Non-pigmented ciliary epithelial cell (primary cell): ENCODE data around the gene TVP23A.
"Not testable (repeated sequence)": the region's sequence is repeated elsewhere in the genome, so short reads cannot be mapped to it uniquely, and the experiment has no call there.

ENCODE experiments used
- DNase-seq: peaks from one replicate; pipeline ENCODE4 v3.0.0-alpha.2; 2010; ENCODE audit warnings: low read depth

TVP23A gene

DNA sequence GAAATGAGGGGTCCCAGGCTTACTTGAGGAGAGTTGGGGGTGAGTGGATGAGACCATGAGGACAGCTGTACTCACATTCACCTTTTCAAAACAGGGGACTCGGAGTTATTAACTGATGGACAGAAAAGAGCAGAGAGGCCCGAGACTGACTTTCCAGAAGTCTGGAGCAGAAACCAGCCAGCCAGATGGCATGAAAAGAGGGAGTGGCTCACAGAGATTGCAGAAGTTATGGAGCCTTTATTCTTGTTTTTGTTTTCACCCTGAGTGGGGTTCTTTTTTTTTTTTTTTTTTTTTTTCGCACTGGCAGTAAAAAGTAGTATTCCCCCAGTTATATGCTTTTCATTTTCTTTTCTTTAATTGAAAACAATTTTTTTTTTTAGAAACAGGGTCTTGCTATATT, 18.9 kb downstream of the TVP23A start:
- DNase-seq, result no peak

DNA sequence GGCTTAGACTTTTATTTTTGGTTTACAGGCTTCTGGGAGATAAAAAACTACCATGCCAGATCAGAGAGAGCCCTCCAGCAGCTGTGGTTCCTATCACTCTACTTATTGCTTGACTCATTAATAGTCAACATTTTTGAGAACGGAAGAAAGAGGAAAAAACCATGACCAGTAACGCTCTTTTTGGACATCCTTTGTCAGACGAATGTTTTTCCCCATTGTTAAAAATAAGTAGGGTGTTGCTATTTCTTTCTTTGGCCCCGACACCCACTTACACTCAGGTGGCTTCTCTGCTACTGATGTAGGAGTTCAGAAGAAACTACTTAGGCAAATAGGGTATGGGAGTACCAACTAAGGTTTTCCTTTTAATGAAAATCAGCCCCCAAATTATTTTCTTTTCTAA, 27.5 kb downstream of the TVP23A start:
- DNase-seq, result no peak

DNA sequence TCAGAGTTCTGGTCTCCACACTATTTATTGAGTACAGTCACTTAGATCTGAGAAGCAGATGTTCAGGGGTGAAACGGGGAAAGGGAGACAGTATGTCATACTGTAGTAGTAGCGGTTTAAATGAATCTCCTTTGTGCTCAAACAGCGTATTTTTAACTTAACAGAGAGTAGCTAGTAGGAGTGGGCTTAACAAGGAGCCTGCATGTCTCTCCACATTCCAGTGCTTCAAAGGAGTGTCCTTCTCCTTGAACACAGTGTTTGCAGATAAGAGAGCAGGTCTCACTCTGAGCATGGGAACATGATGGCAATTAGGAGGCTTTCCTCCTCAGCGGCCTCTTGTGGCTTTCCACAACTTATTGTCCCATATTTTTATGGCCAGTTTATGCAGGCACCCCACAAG, 30.0 kb downstream of the TVP23A start:
- not testable (repeated sequence) for DNase-seq

DNA sequence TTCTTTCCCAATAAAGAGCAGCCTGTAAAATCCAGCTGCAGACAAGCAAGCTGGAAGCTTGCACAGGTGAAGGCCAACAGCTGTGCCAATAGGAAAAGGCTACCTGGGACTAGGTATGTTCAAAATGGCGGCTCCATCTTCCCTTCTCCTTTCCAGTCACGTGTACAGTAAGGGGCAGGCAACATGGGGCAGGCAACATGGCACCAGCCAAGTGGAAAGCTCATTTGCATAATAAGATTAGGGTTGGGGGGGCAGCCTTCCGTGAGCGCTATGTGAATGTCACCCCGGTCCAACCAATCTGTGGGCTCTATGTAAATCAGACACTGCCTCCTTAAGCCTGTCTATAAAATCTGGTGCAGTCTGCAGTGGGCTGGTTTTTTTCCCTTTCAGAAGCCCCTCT, 31.3 kb downstream of the TVP23A start:
- DNase-seq, result no peak

DNA sequence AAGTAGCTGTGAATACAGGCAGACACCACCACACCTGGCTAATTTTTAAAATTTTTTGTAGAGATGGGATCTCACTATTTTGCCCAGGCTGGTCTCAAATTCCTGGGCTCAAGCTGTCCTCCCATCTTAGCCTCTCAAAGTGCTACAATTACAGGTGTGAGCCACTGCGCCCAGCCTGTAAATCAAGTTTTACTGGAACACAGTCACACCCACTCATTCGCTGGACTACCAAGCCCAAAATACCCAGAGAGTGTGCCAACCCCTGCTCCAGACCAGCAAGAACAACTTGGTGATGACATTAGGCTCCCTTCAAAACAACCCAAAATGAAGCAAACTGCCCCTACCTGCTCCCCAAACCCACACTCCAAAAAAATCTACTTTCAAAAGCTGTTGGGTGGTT, 36.0 kb downstream of the TVP23A start:
- DNase-seq, result no peak

DNA sequence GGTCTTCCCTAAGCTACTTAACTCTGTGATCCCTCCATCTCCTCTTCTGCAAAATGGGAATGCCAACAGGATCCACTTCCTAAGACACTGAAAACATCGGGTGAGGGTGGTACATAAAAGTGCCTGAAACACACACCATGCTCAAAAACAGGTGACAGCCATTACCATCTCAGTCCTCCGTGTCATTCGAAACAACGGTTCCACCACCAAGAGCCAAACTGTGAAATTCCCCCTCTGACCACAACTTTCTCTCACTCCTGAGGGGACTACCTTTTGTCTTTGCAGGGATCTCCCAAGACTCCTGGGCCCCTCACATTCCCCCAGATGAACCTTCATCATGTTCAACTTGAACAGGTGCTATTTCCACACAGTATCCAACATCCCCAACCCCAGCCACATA, 38.0 kb downstream of the TVP23A start:
- DNase-seq, result no peak

DNA sequence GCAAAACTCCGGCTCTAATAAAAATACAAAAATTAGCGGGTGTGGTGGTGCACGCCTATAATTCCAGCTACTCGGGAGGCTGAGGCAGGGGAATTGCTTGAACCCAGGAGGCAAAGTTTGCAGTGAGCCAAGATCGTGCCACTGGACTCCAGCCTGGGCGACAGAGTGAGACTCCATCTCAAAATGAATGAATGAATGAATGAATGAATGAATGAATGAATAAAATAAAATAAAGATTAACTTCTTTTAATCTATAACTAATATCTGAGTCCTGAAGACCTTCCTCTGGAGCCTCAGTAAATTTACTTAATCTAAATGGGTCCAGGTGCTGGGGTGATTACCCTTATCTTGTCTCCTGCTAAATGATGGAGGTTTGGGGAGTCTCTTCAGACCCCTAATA, 38.7 kb downstream of the TVP23A start:
- not testable (repeated sequence) for DNase-seq

DNA sequence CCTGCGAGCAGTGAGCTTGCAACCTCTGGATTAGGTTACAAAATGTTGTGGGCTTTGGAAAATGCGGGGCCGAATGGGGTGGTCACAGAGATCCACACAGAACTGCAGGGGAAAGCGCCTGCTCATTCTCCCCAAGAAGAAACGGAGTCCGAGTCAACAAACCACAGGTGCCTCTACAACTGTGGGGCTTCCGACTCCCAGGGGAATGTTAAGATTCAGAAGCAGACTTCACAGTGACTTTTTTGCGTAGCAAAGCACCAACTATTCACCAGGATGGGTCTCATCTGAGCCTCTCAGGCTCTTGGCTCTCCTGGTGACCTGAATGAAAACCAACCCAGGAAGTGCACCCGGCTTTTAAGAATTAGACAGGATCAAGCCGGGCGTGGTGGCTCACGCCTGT, 41.2 kb downstream of the TVP23A start:
- DNase-seq, result no peak

DNA sequence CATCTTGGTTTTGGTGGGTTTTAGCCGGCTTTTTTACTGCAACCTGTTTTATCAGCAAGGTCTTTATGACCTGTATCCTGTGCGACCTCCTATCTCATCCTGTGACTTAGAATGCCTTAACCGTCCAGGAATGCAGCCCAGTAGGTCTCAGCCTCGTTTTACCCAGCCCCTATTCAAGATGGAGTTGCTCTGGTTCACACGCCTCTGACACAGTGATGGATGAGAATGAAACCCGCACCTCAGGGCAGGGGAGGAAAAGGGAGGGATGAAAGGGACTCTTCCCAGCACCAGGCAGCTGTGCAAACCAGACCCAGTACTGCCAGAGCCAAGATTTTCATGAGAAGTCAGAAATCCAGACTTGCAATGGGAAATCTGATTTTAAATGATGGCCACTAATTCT, 41.7 kb downstream of the TVP23A start:
- not testable (repeated sequence) for DNase-seq

DNA sequence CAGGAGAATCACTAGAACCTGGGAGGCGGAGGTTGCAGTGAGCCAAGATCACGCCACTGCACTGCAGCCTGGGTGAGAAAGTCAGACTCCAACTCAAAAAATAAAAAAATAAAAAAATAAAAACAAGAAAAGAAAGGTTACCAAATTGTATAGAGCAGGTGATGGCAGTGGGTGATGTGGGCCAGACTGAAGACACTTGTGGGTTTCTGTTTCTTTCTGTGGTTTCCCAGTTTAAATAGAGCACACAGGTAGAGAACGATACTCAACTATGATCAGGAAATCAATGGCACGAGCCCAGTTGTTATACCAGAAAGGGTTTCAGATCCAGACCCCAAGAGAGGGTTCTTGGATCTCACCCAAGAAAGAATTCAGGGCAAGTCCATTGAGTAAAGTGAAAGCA, 42.3 kb downstream of the TVP23A start:
- no peak for DNase-seq

DNA sequence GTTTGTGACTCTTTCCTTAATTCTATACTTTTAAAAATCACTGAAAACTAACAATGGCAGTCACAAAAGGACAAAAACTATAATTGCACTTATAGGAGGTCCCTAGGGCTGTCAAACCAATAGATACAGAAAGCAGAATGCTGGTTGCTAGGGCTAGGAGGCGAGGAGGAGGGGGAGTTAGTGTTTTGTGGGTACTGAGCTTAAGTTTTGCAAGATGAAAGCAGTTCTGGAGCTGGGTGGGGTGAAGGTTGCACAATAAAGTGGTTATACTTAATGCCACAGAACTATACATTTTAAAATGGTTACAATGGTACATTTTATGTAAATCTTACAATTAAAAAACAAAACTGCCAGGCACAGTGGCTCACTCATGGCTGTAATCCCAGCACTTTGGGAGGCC, 47.7 kb downstream of the TVP23A start:
- DNase-seq, result no peak

DNA sequence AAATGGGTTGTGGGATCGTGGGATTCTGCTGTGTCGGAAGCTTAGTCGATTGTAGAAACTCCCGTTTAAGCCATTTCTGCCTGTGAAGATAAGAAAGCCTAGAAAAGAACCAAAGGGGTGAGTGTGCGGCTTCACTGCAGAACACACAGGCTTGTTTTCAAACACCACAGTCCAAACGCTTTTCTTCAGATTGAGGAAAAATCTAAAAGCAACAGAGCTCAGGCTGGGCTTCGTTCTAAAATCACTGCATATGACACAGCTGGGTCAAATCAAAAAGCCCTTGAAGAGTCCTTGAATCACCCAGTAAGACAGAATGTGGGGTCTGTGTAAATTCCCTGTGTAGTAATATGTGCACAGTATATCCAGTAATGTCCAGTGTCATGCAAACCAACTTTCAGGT, 49.2 kb downstream of the TVP23A start:
- DNase-seq, result no peak

DNA sequence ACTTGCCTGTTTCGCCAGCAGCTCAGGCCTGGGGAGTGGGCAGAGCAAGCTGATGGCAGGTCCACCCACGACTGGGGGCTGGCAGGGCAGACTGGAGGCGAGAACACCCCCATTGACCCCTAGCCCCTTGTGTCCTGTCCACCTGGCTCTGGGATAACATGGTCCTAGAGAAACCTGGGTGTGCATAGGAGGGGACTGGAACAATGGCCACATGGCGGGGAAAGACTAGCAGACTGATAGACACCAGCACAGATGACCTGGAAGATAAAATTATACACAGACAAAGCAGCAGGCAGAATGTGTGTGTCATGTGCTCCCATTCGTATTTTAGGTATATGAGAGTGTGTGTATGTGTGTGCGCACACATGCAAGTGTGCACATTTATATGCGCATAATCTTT, 51.5 kb downstream of the TVP23A start:
- no peak for DNase-seq

DNA sequence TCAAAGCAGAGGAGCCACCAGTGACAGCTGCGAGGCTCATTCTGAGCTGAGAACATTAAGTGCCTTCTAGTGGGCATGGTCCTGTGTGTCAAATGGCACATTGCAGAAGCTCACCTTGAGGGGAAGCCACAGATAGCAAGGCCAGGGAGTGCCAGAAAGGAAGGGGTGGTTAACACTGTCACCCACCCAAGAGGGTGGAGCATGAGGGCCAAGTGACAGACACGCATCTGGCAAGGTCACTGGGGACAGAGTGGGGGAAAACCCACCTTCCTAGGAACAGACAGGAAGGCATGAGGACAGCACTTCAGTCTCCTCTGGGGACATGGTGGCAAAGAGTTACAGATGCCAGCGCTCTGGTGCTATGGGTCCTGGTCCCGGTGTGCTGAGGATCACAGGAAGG, 52.8 kb downstream of the TVP23A start:
- no peak for DNase-seq

DNA sequence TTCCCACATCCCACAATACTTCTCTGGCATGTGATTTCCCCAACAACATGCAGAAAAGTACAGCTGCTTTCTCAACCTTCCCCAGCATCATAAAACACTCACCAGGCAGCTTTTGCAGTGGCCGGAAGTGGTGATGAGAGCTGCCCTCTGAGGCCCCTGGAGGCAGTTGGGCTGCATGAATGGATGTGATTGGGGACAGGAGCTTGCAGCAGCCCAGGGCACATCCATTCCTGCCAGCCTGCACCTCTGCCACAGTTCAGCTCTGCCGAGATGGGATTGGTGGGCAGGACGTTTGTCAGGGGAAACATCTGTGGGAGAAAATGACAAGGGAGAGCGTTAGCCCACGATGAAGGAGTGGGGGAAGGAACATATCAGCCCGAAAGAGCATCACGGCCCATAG, 55.1 kb downstream of the TVP23A start:
- no peak for DNase-seq

DNA sequence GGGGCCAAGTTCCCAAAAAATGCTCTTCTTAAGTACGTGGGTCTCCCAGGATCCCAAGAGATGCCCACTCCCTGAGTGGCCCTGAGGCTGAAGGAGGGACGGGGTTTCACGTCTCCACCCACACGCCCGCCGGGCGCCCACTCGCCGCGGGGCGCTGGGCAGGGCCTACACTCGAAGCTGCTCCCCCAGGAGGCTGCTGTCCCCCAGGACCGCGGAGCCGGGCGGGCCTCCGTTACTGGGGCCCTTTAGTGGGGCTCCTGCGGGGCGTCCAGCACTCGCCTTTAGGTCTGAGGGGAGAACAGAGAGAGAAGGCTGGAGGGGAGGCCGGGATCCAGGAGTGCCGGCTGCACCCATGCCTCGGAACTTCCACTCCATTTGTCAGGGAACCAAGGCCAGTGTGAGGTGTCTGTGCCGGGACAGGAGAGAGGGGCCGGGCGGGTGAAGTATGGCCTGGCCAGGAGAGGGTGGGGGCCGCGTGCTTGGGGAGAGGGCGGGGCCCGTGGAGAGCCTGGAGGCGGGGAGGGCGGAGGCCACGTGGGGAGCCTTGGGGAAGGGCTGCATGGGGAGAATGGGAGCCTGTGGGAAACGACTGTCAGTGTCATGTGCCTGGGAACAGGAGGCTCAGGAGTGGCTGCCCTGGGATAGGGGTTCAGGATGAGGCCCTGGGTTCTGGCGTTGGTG, 56.1 kb downstream of the TVP23A start:
- DNase-seq, result no peak

DNA sequence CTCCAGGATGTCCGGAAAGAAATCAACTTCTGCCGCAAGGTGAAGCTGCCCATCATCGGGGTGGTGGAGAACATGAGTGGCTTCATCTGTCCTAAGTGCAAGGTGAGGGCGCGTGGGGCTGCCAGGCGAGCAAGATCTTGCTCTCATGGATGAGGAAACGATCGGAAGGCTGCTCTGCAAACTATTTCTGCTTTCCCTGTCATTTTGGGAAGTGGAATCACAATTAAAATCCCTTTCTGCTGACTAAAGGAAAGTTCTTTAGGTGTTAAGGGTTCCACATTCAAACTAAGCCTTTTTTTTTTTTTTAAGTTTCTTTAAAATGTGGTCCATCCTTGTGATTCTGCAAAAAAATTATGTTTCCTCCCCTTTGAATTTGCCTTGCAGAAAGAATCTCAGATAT, 57.2 kb downstream of the TVP23A start:
- no peak for DNase-seq

DNA sequence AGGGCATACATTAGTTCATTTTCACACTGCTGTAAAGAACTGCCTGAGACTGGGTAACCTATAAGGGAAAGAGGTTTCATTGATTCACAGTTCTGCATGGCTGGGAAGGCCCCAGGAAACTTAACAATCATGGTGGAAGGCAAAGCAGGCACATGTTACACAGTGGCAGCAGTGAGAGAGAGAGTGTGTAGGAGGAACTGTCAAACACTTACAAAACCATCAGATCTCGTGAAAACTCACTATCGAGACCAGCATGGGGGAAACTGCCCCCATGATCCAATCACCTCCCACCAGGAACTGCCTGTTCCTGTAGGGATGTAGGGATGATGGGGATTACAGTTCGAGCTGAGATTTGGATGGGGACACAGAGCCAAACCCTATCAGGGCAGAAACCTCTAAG, 57.7 kb downstream of the TVP23A start:
- no peak for DNase-seq

DNA sequence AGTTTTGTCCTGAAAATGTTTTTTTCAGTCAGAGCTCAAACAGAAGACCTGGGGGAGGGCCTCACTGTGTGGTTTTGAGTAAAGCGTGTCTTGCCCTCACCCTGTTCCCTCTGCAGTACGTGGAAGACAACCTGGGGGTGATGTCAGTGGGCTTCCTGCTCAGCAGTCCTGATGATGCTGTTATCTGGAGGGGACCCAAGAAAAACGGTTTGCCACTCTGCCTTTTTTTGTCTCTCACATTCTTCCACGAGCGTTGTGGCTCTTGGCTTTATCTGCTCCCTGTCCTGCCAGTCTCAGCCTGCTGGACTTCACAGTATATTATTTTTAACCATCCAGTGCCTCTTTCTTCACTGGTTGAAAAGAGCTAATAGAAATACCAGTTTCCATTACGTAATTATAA, 62.0 kb downstream of the TVP23A start:
- no peak for DNase-seq

DNA sequence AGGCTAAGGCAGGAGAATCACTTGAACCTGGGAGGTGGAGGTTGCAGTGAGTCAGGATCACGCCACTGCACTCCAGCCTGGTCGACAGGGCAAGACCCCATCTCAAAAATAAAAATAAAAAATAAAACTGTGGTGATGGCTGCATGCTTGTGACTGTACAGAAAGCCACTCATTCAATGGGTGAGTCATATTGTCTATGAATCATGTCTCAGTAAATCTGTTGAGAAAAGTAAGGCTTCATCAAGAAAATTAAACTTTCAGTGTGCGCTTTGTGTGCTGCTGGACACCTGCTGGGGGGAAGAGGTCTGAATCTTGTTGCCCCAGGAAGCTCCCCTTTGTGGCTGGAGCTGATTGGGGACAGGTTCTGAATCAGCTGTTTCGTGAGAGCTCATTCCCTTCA, 63.7 kb downstream of the TVP23A start:
- DNase-seq, result peak; percentile 44

DNA sequence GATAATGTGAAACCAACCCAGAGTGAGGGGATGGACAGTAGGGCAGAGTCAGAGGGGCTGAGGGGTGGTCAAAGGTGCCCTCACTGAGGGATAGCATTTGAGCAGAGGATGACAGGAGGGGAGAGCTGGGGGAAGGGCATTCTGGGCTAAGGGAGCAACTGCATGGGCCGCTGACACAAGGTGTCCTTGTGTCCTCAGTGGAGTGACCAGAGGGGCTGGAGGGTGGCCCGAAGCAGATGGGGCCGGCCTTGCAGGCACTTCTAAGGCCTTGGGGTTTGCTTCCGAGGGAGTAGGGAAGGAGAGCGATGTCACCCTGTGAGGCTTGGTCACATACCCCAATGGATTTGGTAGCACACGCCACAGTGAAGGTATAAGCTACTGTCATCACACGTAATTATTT, 64.9 kb downstream of the TVP23A start:
- no peak for DNase-seq

DNA sequence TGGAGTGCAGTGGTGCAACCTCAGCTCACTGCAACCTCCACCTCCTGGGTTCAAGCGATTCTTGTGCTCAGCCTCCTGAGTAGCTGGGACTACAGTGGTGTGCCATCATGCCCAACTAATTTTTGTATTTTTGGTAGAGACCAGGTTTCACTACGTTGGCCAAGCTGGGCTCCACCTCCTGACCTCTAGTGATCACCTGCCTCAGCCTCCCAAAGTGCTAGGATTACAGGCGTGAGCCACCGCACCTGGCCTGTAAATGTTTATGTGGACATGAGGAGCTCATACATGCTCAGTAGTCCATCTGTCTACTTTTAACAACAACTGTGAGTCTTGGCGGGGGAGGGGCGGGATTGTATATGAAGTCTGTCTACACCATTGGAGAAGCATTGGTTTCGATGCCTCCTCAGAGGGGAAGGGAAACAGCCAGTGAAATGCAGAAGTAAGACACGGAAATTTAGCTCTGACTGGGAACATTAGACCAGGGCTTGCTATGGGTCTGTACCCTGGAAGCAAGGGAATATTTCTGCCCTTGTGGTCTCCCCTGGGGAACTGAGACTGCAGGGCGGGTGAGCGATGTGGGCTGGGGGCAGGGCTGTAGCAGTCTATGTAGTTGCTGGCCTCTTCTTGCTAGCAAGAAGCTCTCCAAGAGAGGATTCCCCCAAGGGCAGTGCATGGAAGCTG, 65.6 kb downstream of the TVP23A start:
- no peak for DNase-seq

DNA sequence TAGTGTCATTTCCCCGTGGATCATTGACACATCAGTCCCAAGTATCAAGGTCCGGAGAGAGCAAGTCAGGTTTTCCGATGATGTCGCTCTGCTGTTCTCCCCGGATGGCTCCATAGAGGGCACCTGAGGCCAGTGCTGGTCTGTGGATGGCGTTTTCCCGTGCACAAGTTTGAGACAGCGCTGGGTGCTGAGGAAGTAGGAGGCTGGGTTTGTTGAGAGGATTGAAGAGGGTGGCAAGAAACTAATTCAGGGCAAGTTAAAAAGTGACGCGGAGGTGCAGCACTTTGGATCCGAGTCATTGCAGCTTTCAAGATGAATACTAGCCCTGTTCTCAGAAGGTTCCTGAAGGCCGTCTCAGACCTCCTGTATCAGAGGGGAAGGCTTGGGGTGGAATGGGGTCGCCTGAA, 67.3 kb downstream of the TVP23A start:
- DNase-seq, result no peak

DNA sequence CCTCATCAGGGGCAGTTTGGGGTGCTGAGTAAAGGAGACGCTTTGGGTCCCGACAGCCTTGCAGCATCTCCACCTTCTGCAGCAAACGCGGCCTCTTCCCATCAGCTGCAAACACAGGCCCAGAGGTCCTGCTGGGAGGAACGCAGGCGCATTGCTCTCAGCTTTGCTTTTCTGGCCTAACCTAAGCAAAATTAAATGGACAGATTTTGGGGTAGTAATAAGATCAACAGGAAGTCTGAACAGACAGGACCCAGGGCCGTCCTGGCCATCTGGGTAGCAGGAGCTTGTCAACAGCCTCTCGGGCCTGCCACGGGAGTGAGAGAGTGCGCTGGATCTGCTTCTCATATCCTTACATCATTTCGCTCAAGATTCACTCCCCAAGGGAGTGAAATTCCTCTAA, 67.8 kb downstream of the TVP23A start:
- DNase-seq, result no peak
